Fibroblast of mammary gland (primary cell): Measurements from ENCODE around the gene PRKG2.

Source experiments
- DNase-seq: peaks from one replicate; pipeline ENCODE4 v3.0.0-alpha.2; 2010; ENCODE audit warnings: low read depth
- H3K4me3 ChIP-seq: 2 replicates; pipeline ENCODE4 v1.5.1; 2011; ENCODE audit warnings: low read depth, mild to moderate bottlenecking, low read length, moderate library complexity; ENCODE audit not compliant: control insufficient read depth
- CTCF ChIP-seq: conservative IDR thresholded peaks from 2 replicates; pipeline ENCODE4 v1.5.1; 2011; ENCODE audit warnings: low read depth, low read length, inconsistent platforms; ENCODE audit not compliant: control insufficient read depth, insufficient read depth

The PRKG2 gene

GRCh38 chr4:81149976-81150375 is 65.0 kb downstream of the PRKG2 start:
- no peak for DNase-seq
- TF ChIP-seq CTCF: no peak
- no peak overlapping the region for H3K4me3 ChIP-seq

- TF ChIP-seq CTCF: no peak
- no peak overlapping the region for H3K4me3 ChIP-seq
- no peak for DNase-seq
Observed at GRCh38 chr4:81148576-81148975, 66.4 kb downstream of the PRKG2 start.

GRCh38 chr4:81146466-81146865 is 68.6 kb downstream of the PRKG2 start:
- no peak overlapping the region for H3K4me3 ChIP-seq
- DNase-seq: no peak
- no peak for TF ChIP-seq CTCF

GRCh38 chr4:81143183-81143582 is 71.8 kb downstream of the PRKG2 start:
- H3K4me3 ChIP-seq: no peak overlapping the region
- no peak for TF ChIP-seq CTCF
- DNase-seq: no peak

- no peak overlapping the region for H3K4me3 ChIP-seq
- TF ChIP-seq CTCF: no peak
- DNase-seq: peak; percentile 86
Observed at GRCh38 chr4:81142744-81143143, 72.3 kb downstream of the PRKG2 start.

- no peak for DNase-seq
- TF ChIP-seq CTCF: no peak
- no peak overlapping the region for H3K4me3 ChIP-seq
Observed at GRCh38 chr4:81137894-81138293, 77.1 kb downstream of the PRKG2 start.

GRCh38 chr4:81137446-81137845 is 77.6 kb downstream of the PRKG2 start:
- peak; percentile 43 for DNase-seq
- no peak overlapping the region for H3K4me3 ChIP-seq
- no peak for TF ChIP-seq CTCF
